Neural progenitor cell (in vitro differentiated cells): ENCODE measurements around the gene GRHL1. TPM values are rescaled to one million over a fixed set of nuclear protein-coding genes. Genes with fewer than 3 reads are reported as not detected.
A peak's percentile ranks its signal among the peaks of the same experiment; 100 is the strongest.

Experiments
- DNase-seq: peaks from one replicate; pipeline ENCODE4 v3.0.0-alpha.2; 2016; ENCODE audit warnings: low spot score
- H2AFZ ChIP-seq: fragments of 200-600 bp; sonication (generic); replicated peaks from 2 replicates; pipeline ENCODE4 v1.6.1; 2016; ENCODE audit warnings: antibody characterized with exemption
- H3F3A ChIP-seq: fragments of 200-600 bp; sonication (generic); 2 replicates; pipeline ENCODE4 v1.6.1; 2016; ENCODE audit warnings: antibody characterized with exemption, low read depth
- H3K27ac ChIP-seq: fragments of 200-600 bp; sonication (generic); 2 replicates; pipeline ENCODE4 v1.5.1; 2016; ENCODE audit warnings: mild to moderate bottlenecking
- H3K27me3 ChIP-seq: fragments of 200-600 bp; sonication (generic); 2 replicates; pipeline ENCODE4 v1.6.1; 2016; ENCODE audit warnings: mild to moderate bottlenecking, moderate library complexity
- H3K36me3 ChIP-seq: fragments of 200-600 bp; sonication (generic); 2 replicates; pipeline ENCODE4 v1.5.1; 2016
- H3K4me1 ChIP-seq: fragments of 200-600 bp; sonication (generic); 2 replicates; pipeline ENCODE4 v1.6.1; 2016; ENCODE audit warnings: mixed run types
- H3K4me2 ChIP-seq: fragments of 200-600 bp; sonication (generic); 2 replicates; pipeline ENCODE4 v1.6.1; 2016
- H3K4me3 ChIP-seq: fragments of 200-600 bp; sonication (generic); 2 replicates; pipeline ENCODE4 v1.5.1; 2016
- H3K79me2 ChIP-seq: fragments of 200-600 bp; sonication (generic); 2 replicates; pipeline ENCODE4 v1.6.1; 2016; ENCODE audit warnings: low read depth
- H3K9ac ChIP-seq: fragments of 200-600 bp; sonication (generic); 2 replicates; pipeline ENCODE4 v1.6.1; 2016
- H3K9me3 ChIP-seq: fragments of 200-600 bp; sonication (generic); 2 replicates; pipeline ENCODE4 v1.5.1; 2016; ENCODE audit warnings: low read depth
- H4K20me1 ChIP-seq: fragments of 200-600 bp; sonication (generic); 2 replicates; pipeline ENCODE4 v1.6.1; 2016; ENCODE audit warnings: low read depth
- H3K27ac Mint-ChIP-seq: 3 replicates; pipeline ENCODE4 v1.8.0; 2021; ENCODE audit warnings: mixed read lengths
- H3K27me3 Mint-ChIP-seq: 2 replicates; pipeline ENCODE4 v1.8.0; 2022; ENCODE audit warnings: low read depth, mild to moderate bottlenecking, inconsistent platforms, moderate library complexity, mixed read lengths; ENCODE audit not compliant: insufficient read depth
- H3K36me3 Mint-ChIP-seq: 3 replicates; pipeline ENCODE4 v1.8.0; 2021; ENCODE audit warnings: mixed read lengths
- H3K4me1 Mint-ChIP-seq: 3 replicates; pipeline ENCODE4 v1.8.0; 2021; ENCODE audit warnings: mixed read lengths
- H3K4me3 Mint-ChIP-seq: 3 replicates; pipeline ENCODE4 v1.8.0; 2021; ENCODE audit warnings: mild to moderate bottlenecking, moderate library complexity, mixed read lengths
- H3K9me3 Mint-ChIP-seq: 3 replicates; pipeline ENCODE4 v1.8.0; 2020; ENCODE audit warnings: mixed read lengths
- EZH2 ChIP-seq: fragments of 200-600 bp; sonication (generic); IDR thresholded peaks from 2 replicates; pipeline ENCODE4 v1.6.1; 2017; ENCODE audit warnings: antibody characterized with exemption, mild to moderate bottlenecking, moderate library complexity
- EZH2phosphoT487 ChIP-seq: fragments of 200-600 bp; sonication (generic); IDR thresholded peaks from 2 replicates; pipeline ENCODE4 v1.6.1; 2017; ENCODE audit warnings: antibody characterized with exemption
- total RNA-seq: library from RNA; depleted of rRNA; stranded (reverse); fragments of >200 nt; gene quantifications from 2 replicates; pipeline ENCODE4 v1.2.3, GENCODE V29; 2015; ENCODE audit warnings: low replicate concordance
- TF ChIP-seq, protein P1 (sequence below): fragments of 200-600 bp; sonication (generic); IDR thresholded peaks from 2 replicates; pipeline ENCODE4 v1.5.1; 2017; ENCODE audit warnings: antibody characterized with exemption, mild to moderate bottlenecking

Gene GRHL1
- total RNA-seq, 1 donor from 2014 or later: 5.8 TPM

DNA sequence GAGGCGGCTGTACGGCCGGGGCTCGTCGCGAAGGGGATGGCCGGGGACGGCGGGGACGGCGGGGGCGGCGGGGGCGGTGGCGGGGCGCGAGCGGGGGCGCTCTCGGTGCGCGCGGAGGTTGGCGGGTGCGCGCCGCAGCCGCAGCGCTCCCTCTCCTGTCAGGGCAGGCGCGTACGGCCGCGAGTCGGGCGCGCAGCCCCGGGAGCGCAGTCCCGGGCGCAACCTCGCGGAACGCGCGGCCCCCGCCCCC lies 296 bp upstream of the GRHL1 start:
- Histone ChIP-seq H2AFZ (peak overlapping the region; percentile 92), H3K27ac (no peak overlapping the region), H3K9me3 (no peaks in the 10 kb centered on the region), H3K79me2 (no peaks in the 10 kb centered on the region), H3F3A (peaks cover 8% of the 10 kb centered on the region), H3K27me3 (peaks cover 61% of the 10 kb centered on the region), H4K20me1 (peaks cover 7% of the 10 kb centered on the region), H3K4me2 (peak overlapping the region; percentile 89), H3K9ac (no peak overlapping the region), H3K4me3 (peak overlapping the region; percentile 76), H3K36me3 (no peaks in the 10 kb centered on the region), H3K4me1 (peaks cover 5% of the 10 kb centered on the region)
- Mint-ChIP-seq H3K27me3 (peaks cover 34% of the 10 kb centered on the region), H3K9me3 (no peaks in the 10 kb centered on the region), H3K4me1 (peaks cover 3% of the 10 kb centered on the region), H3K27ac (no peak overlapping the region), H3K36me3 (no peaks in the 10 kb centered on the region), H3K4me3 (peak overlapping the region; percentile 83)
- no peak for DNase-seq
- no peak for TF ChIP-seq EZH2
- TF ChIP-seq EZH2phosphoT487: no peak
- TF ChIP-seq, protein P1, sequence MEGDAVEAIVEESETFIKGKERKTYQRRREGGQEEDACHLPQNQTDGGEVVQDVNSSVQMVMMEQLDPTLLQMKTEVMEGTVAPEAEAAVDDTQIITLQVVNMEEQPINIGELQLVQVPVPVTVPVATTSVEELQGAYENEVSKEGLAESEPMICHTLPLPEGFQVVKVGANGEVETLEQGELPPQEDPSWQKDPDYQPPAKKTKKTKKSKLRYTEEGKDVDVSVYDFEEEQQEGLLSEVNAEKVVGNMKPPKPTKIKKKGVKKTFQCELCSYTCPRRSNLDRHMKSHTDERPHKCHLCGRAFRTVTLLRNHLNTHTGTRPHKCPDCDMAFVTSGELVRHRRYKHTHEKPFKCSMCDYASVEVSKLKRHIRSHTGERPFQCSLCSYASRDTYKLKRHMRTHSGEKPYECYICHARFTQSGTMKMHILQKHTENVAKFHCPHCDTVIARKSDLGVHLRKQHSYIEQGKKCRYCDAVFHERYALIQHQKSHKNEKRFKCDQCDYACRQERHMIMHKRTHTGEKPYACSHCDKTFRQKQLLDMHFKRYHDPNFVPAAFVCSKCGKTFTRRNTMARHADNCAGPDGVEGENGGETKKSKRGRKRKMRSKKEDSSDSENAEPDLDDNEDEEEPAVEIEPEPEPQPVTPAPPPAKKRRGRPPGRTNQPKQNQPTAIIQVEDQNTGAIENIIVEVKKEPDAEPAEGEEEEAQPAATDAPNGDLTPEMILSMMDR: no peak

DNA sequence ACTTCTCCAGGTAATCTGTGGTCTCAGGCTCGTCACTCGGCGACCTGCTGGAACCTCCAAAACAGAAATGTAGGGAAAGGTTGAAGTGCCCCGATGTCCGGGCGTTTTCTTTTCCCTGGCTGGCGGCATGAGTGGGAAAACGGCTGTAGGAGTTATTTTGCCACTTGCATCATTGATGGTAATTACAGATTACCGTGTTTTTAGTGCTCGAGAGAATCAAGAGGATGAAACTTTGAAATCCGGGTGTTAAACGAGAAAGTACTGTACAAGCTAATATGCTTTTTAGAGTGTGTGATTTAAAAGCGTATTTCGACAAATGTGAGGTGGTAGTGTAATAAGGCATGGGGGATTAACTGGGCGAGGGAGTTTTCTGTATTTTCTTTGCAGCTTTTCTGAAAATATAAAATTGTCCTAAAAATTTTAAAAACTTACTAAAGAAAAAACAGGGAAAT lies 819 bp downstream of the GRHL1 start:
- peak overlapping the region; percentile 99 for H2AFZ ChIP-seq
- H3K36me3 ChIP-seq: no peaks in the 10 kb centered on the region
- H3K4me2 ChIP-seq: peak overlapping the region; percentile 91
- H4K20me1 ChIP-seq: peaks cover 7% of the 10 kb centered on the region
- H3K27ac ChIP-seq: no peak overlapping the region
- no peaks in the 10 kb centered on the region for H3K79me2 ChIP-seq
- DNase-seq: no peak
- Mint-ChIP-seq H3K27me3 (peaks cover 26% of the 10 kb centered on the region), H3K4me3 (peak overlapping the region; percentile 83), H3K27ac (no peak overlapping the region), H3K36me3 (no peaks in the 10 kb centered on the region), H3K4me1 (peaks cover 3% of the 10 kb centered on the region), H3K9me3 (no peaks in the 10 kb centered on the region)
- peak overlapping the region; percentile 97 for H3K4me3 ChIP-seq
- no peak overlapping the region for H3K9ac ChIP-seq
- H3K27me3 ChIP-seq: peaks cover 61% of the 10 kb centered on the region
- peaks cover 5% of the 10 kb centered on the region for H3K4me1 ChIP-seq
- H3K9me3 ChIP-seq: no peaks in the 10 kb centered on the region
- H3F3A ChIP-seq: peaks cover 8% of the 10 kb centered on the region
- TF ChIP-seq EZH2 (peak; percentile 57), EZH2phosphoT487 (peak; percentile 61)
- TF ChIP-seq, protein P1: no peak

DNA sequence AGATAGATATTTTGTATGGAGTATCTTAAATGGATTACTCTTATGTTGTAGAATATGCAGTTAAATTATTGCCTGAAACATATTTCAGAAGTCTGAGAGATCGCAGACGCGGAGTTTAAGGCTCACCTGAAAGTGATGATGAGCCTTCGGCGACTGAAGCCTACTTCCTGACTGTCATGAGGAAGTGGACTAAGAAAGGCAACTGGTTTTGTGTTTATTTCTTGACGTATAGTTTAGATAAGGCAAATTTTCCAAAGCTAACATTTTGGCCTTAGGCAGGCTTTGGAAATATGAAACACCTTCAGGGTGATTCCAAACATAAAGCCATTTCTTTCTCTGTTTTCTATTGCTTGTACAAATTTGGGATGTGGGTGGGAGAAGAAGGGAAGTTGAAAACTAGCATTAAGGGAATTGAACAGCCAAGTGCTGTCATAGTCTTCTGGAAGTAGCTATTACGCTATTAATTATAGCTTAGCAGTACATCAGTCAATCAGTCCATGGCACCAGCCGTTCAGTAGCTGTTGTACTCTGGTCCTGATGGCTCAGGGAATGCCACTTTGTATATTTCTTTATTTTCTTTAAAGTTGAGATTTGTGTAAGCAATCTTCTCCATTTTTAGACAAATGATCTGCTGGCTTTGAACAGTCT lies 1.5 kb downstream of the GRHL1 start:
- H3K27ac ChIP-seq: no peak overlapping the region
- H2AFZ ChIP-seq: no peak overlapping the region
- peak overlapping the region; percentile 83 for H3K4me3 Mint-ChIP-seq
- no peak for DNase-seq
- H3K27me3 Mint-ChIP-seq: peaks cover 26% of the 10 kb centered on the region
- H3K4me1 Mint-ChIP-seq: peaks cover 3% of the 10 kb centered on the region
- H3K27me3 ChIP-seq: peaks cover 61% of the 10 kb centered on the region
- peaks cover 5% of the 10 kb centered on the region for H3K4me1 ChIP-seq
- H3K9me3 ChIP-seq: no peaks in the 10 kb centered on the region
- H3K9me3 Mint-ChIP-seq: no peaks in the 10 kb centered on the region
- H3K27ac Mint-ChIP-seq: no peak overlapping the region
- H4K20me1 ChIP-seq: peaks cover 7% of the 10 kb centered on the region
- no peaks in the 10 kb centered on the region for H3K36me3 Mint-ChIP-seq
- H3F3A ChIP-seq: peaks cover 8% of the 10 kb centered on the region
- H3K79me2 ChIP-seq: no peaks in the 10 kb centered on the region
- H3K9ac ChIP-seq: no peak overlapping the region
- H3K4me3 ChIP-seq: peak overlapping the region; percentile 97
- TF ChIP-seq, protein P1: no peak
- TF ChIP-seq EZH2phosphoT487: no peak
- H3K4me2 ChIP-seq: peak overlapping the region; percentile 91
- no peaks in the 10 kb centered on the region for H3K36me3 ChIP-seq
